A549 (cell line): ENCODE results near the gene NHERF1. TPM values are rescaled to one million over a fixed set of nuclear protein-coding genes. Genes with fewer than 3 reads are reported as not detected.

ENCODE experiments used
- ATAC-seq, 2 experiments: fragments of 200-7000 bp in 1 of 2; fragments of >200 bp in 1 of 2; cut with Nextera tagmentation in 1 of 2; cut with Tn5 transposase in 1 of 2; 3 replicates each; pipeline versions ENCODE4 v1.8.0 to v1.9.1; 2018 to 2020; ENCODE audit warnings: mild to moderate bottlenecking in 1 of 2, moderate library complexity in 1 of 2
- CTCF ChIA-PET: fragments of 300-600 bp; sonication (Branson Sonifier 250); formaldehyde crosslinking; extraction: SDS; loops from one replicate; lab custom pipeline; 2021; ENCODE audit warnings: antibody characterized with exemption, inconsistent platforms; lab: Yijun Ruan, JAX
- POLR2A ChIA-PET: fragments of 350-600 bp; formaldehyde crosslinking; extraction: SDS; loops from one replicate; lab custom pipeline; 2021; ENCODE audit warnings: antibody characterized with exemption, inconsistent platforms; lab: Yijun Ruan, JAX
- DNase-seq, 2 experiments: peaks; one replicate each; pipeline versions ENCODE4 v3.0.0 to v3.0.0-alpha.2; 2011 to 2016; ENCODE audit warnings: low read depth in 1 of 2, low spot score in 1 of 2
- FAIRE-seq: peaks from 2 replicates; lab custom pipeline; 2011; peaks lifted over from hg19 to GRCh38; lab: Jason Lieb, UNC
- H3K27ac ChIP-seq, 2 experiments: fragments of >200 bp; sonication (Bioruptor Twin); formaldehyde crosslinking; 3 replicates each; pipeline ENCODE4 v1.5.1; 2016 to 2017
- H3K4me1 ChIP-seq: fragments of >200 bp; sonication (Bioruptor Twin); formaldehyde crosslinking; 3 replicates; pipeline ENCODE4 v1.6.1; 2016
- H3K4me2 ChIP-seq: fragments of >200 bp; sonication (Bioruptor Twin); formaldehyde crosslinking; 3 replicates; pipeline ENCODE4 v1.6.1; 2016
- H3K4me3 ChIP-seq: fragments of >200 bp; sonication (Bioruptor Twin); formaldehyde crosslinking; 3 replicates; pipeline ENCODE4 v1.5.1; 2016
- H3K9me3 ChIP-seq: fragments of >200 bp; sonication (Bioruptor Twin); formaldehyde crosslinking; 3 replicates; pipeline ENCODE4 v1.6.1; 2016
- ESRRA ChIP-seq: fragments of 150-350 bp; IDR thresholded peaks from 2 replicates; pipeline ENCODE4 v1.6.1; 2014; ENCODE audit warnings: mild to moderate bottlenecking, low read length, borderline replicate concordance
- FOSL2 ChIP-seq, 2 experiments: fragments of 450-650 bp in 1 of 2; fragments of >200 bp in 1 of 2; sonication (Bioruptor Twin) in 1 of 2; formaldehyde crosslinking; IDR thresholded peaks; 2 replicates each; pipeline versions ENCODE4 v1.5.0 to v1.6.1; 2016 to 2020; ENCODE audit warnings: mild to moderate bottlenecking in 1 of 2, moderate library complexity in 1 of 2
- HEYL ChIP-seq: fragments of 250-450 bp; sonication (Bioruptor Pico); IDR thresholded peaks from 2 replicates; pipeline ENCODE4 v1.8.0; 2021; ENCODE audit warnings: mild to moderate bottlenecking, moderate library complexity
- JUN ChIP-seq, 2 experiments: fragments of >200 bp; sonication (Bioruptor Twin); formaldehyde crosslinking; IDR thresholded peaks; 2 replicates in 1 of 2; 3 replicates in 1 of 2; pipeline ENCODE4 v1.6.1; 2016 to 2017
- MAZ ChIP-seq: fragments of 150-350 bp; IDR thresholded peaks from 2 replicates; pipeline ENCODE4 v1.6.1; 2014; ENCODE audit warnings: antibody characterized with exemption, low read depth, low read length, borderline replicate concordance
- MYC ChIP-seq: IDR thresholded peaks from 2 replicates; pipeline ENCODE4 v1.6.1; 2012; ENCODE audit warnings: mild to moderate bottlenecking, inconsistent platforms, low read length, improper control_type of control experiment, borderline replicate concordance
- NFE2L2 ChIP-seq: fragments of 150-350 bp; conservative IDR thresholded peaks from 2 replicates; pipeline ENCODE4 v1.6.1; 2014; ENCODE audit warnings: low read length
- NPAS2 ChIP-seq: fragments of 250-450 bp; sonication (Bioruptor Pico); IDR thresholded peaks from 2 replicates; pipeline ENCODE4 v1.8.0; 2022; ENCODE audit warnings: mild to moderate bottlenecking, moderate library complexity, borderline replicate concordance
- PHF8 ChIP-seq: fragments of 200-600 bp; sonication (generic); IDR thresholded peaks from 2 replicates; pipeline ENCODE4 v1.6.1; 2016; ENCODE audit warnings: low read depth, mild to moderate bottlenecking, antibody characterized with exemption, moderate library complexity, borderline replicate concordance
- POLR2A ChIP-seq: IDR thresholded peaks from 2 replicates; pipeline ENCODE4 v1.6.1; 2012; ENCODE audit warnings: mild to moderate bottlenecking, low read length
- RAD21 ChIP-seq, 2 experiments: fragments of >200 bp in 1 of 2; sonication (Bioruptor Twin) in 1 of 2; formaldehyde crosslinking in 1 of 2; IDR thresholded peaks in 1 of 2; conservative IDR thresholded peaks in 1 of 2; 2 replicates in 1 of 2; 3 replicates in 1 of 2; pipeline ENCODE4 v1.6.1; 2012 to 2018; ENCODE audit warnings: inconsistent platforms in 1 of 2
- RCOR1 ChIP-seq: fragments of 150-350 bp; IDR thresholded peaks from 2 replicates; pipeline ENCODE4 v1.6.1; 2014; ENCODE audit warnings: antibody characterized with exemption, low read length, low read depth
- REST ChIP-seq: fragments of 200-600 bp; sonication (generic); IDR thresholded peaks from 2 replicates; pipeline ENCODE4 v1.6.1; 2016; ENCODE audit warnings: antibody characterized with exemption, mild to moderate bottlenecking, moderate library complexity
- RFX5 ChIP-seq: fragments of 450-650 bp; IDR thresholded peaks from 2 replicates; pipeline ENCODE4 v1.7.1; 2014; ENCODE audit warnings: antibody characterized with exemption, mild to moderate bottlenecking, moderate library complexity
- WGBS: methylation state at CpG from one replicate; pipeline ENCODE4 v1.1.6; 2017; ENCODE audit errors: missing lambda C conversion rate; 5-methylcytosine and 5-hydroxymethylcytosine counted together
- polyA plus RNA-seq, 4 experiments: library from polyadenylated mRNA; depleted of rRNA in 3 of 4; stranded (reverse); fragments of >200 nt; fragmentation: RNase III in 1 of 4; extraction: RNeasy Plus Mini Kit Qiagen cat#74134 plus additional on column Dnase treatment in 1 of 4; gene quantifications; 2 replicates in 3 of 4; 3 replicates in 1 of 4; pipeline ENCODE4 v1.2.3, GENCODE V29; 2011 to 2017
- TF ChIP-seq, protein P1 (sequence below): fragments of >200 bp; sonication (Bioruptor Twin); formaldehyde crosslinking; IDR thresholded peaks from 3 replicates; pipeline ENCODE4 v1.5.1; 2016
- TF ChIP-seq, protein P2 (sequence below): fragments of >200 bp; sonication (Bioruptor Twin); formaldehyde crosslinking; IDR thresholded peaks from 3 replicates; pipeline ENCODE4 v1.6.1; 2016
- TF ChIP-seq, protein P3 (sequence below): fragments of 150-350 bp; IDR thresholded peaks from 2 replicates; pipeline ENCODE4 v1.6.1; 2014; ENCODE audit warnings: low read depth, mild to moderate bottlenecking, low read length
- TF ChIP-seq, protein P4 (sequence below): IDR thresholded peaks from 2 replicates; pipeline ENCODE4 v1.6.1; 2012

Gene NHERF1
- polyA plus RNA-seq, 2 of the 4 experiments (the other 2 are of a cell fraction) = 41.5 to 51.5 TPM

- ATAC-seq = no peak
- Histone ChIP-seq H3K4me3 (no peak overlapping the region), H3K9me3 (no peaks in the 10 kb centered on the region), H3K4me1 (peaks cover 28% of the 10 kb centered on the region), H3K27ac (peak overlapping the region in 1 of 2 experiments; percentile 29; a peak in 1 of 6 replicates), H3K4me2 (peak overlapping the region; percentile 32)
- no peak for TF ChIP-seq HEYL
- no peak for TF ChIP-seq RFX5
- TF ChIP-seq, protein P1, sequence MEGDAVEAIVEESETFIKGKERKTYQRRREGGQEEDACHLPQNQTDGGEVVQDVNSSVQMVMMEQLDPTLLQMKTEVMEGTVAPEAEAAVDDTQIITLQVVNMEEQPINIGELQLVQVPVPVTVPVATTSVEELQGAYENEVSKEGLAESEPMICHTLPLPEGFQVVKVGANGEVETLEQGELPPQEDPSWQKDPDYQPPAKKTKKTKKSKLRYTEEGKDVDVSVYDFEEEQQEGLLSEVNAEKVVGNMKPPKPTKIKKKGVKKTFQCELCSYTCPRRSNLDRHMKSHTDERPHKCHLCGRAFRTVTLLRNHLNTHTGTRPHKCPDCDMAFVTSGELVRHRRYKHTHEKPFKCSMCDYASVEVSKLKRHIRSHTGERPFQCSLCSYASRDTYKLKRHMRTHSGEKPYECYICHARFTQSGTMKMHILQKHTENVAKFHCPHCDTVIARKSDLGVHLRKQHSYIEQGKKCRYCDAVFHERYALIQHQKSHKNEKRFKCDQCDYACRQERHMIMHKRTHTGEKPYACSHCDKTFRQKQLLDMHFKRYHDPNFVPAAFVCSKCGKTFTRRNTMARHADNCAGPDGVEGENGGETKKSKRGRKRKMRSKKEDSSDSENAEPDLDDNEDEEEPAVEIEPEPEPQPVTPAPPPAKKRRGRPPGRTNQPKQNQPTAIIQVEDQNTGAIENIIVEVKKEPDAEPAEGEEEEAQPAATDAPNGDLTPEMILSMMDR = no peak
- POLR2A ChIA-PET = interaction anchor here (0.6 kb wide), 1 partner anchor 99 kb away, joined by 3 read pairs; no protein-coding TSS in a partner anchor
- CTCF ChIA-PET = interaction anchor here (0.6 to 53.6 kb wide), 7 partner anchors 15 to 276 kb away, joined by 3 to 1302 read pairs (median 107); partner anchors contain the start of genes FDXR, GRIN2C, NHERF1 and RAB37
- 49% methylated on average over 6 of the region's 6 CpGs for WGBS
- no peak for DNase-seq
- FAIRE-seq = no peak
These were observed 25.5 kb downstream of the NHERF1 start for GRCh38 chr17:74773871-74774286.

- ChIA-PET CTCF (interaction anchor here (0.8 to 53.6 kb wide), 9 partner anchors 14 to 317 kb away, joined by 3 to 1302 read pairs (median 7); partner anchors contain the start of genes FDXR, GRIN2C, NHERF1 and RAB37), POLR2A (interaction anchor here (1.0 to 1.9 kb wide), 4 partner anchors 11 to 98 kb away, joined by 5 to 15 read pairs (median 8); partner anchors contain the start of gene FDXR)
- WGBS = 44% methylated on average over 12 of the region's 12 CpGs
- Histone ChIP-seq H3K9me3 (no peaks in the 10 kb centered on the region), H3K4me3 (peak overlapping the region; percentile 69), H3K4me2 (peak overlapping the region; percentile 90), H3K27ac (peak overlapping the region; percentile 89 to 92), H3K4me1 (peaks cover 31% of the 10 kb centered on the region)
- DNase-seq (no peak), ATAC-seq (no peak), FAIRE-seq (no peak)
- TF ChIP-seq RCOR1 = no peak
- no peak for TF ChIP-seq FOSL2 (IDR thresholded peaks at IDR 0.05)
- TF ChIP-seq FOSL2 (CRISPR knock-in tag; IDR thresholded peaks at IDR 0.05) = no peak
- TF ChIP-seq RAD21 (conservative IDR thresholded peaks at IDR 0.05 in 1 of 2, IDR thresholded peaks at IDR 0.05 in 1 of 2) = no peak
- no peak for TF ChIP-seq POLR2A
These were observed 27.1 kb downstream of the NHERF1 start for GRCh38 chr17:74775409-74776043.

GRCh38 chr17:74776044-74776962, 27.9 kb downstream of the NHERF1 start, which contains the start of gene NAT9:
Gene NAT9 (minus strand): TSS chr17:74776345. CDS start chr17:74775698, 647 bp downstream.
- ChIA-PET CTCF (interaction anchor here (1.2 to 53.6 kb wide), 7 partner anchors 13 to 186 kb away, joined by 3 to 1302 read pairs (median 107); partner anchors contain the start of genes FDXR, GRIN2C, NHERF1 and RAB37), POLR2A (interaction anchor here (0.7 to 1.9 kb wide), 7 partner anchors 12 to 119 kb away, joined by 3 to 15 read pairs (median 5); partner anchors contain the start of gene FDXR)
- H3K4me2 ChIP-seq = peak within 1 kb of the TSS; percentile 94
- H3K4me1 ChIP-seq = peaks cover 31% of the 10 kb centered on the region
- DNase-seq (peak; percentile 97 to 99), FAIRE-seq (no peak), ATAC-seq (peak; percentile 84 to 92)
- H3K4me3 ChIP-seq = peak within 1 kb of the TSS; percentile 69
- WGBS = 2% methylated on average over 32 of the region's 64 CpGs
- peak within 1 kb of the TSS; percentile 89 to 92 for H3K27ac ChIP-seq
- no peaks in the 10 kb centered on the region for H3K9me3 ChIP-seq
- TF ChIP-seq ESRRA (no peak), POLR2A (peak; percentile 91), MAZ (peak; percentile 56; the same call in 1 of the 2 replicates), JUN (IDR thresholded peaks at IDR 0.05) (peak; percentile 70 to 88; a peak in 4 of 5 replicates), MYC (peak; percentile 74; the same call in 1 of the 2 replicates), PHF8 (peak; percentile 67), NPAS2 (CRISPR knock-in tag) (no peak), REST (peak; percentile 43), NFE2L2 (no peak)
- TF ChIP-seq, protein P2, sequence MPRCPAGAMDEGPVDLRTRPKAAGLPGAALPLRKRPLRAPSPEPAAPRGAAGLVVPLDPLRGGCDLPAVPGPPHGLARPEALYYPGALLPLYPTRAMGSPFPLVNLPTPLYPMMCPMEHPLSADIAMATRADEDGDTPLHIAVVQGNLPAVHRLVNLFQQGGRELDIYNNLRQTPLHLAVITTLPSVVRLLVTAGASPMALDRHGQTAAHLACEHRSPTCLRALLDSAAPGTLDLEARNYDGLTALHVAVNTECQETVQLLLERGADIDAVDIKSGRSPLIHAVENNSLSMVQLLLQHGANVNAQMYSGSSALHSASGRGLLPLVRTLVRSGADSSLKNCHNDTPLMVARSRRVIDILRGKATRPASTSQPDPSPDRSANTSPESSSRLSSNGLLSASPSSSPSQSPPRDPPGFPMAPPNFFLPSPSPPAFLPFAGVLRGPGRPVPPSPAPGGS = peak; percentile 86; the same call in 2 of the 3 replicates
- TF ChIP-seq, protein P3, sequence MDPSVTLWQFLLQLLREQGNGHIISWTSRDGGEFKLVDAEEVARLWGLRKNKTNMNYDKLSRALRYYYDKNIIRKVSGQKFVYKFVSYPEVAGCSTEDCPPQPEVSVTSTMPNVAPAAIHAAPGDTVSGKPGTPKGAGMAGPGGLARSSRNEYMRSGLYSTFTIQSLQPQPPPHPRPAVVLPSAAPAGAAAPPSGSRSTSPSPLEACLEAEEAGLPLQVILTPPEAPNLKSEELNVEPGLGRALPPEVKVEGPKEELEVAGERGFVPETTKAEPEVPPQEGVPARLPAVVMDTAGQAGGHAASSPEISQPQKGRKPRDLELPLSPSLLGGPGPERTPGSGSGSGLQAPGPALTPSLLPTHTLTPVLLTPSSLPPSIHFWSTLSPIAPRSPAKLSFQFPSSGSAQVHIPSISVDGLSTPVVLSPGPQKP = 0 out of 2 replicates have a peak, but pooled peaks have one; percentile 29
- TF ChIP-seq, protein P4, sequence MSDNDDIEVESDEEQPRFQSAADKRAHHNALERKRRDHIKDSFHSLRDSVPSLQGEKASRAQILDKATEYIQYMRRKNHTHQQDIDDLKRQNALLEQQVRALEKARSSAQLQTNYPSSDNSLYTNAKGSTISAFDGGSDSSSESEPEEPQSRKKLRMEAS = peak; percentile 94
